Panc1 (cell line): ENCODE data around the gene DSCAM. TPM values are rescaled to one million over a fixed set of nuclear protein-coding genes. Genes with fewer than 3 reads are reported as not detected.

Experiments used
- ATAC-seq: fragments of 200-7000 bp; cut with Tn5 transposase; 2 replicates; pipeline ENCODE4 v1.9.1; 2020; ENCODE audit warnings: mild to moderate bottlenecking, moderate library complexity
- BruUV-seq: library from RNA; stranded (reverse); fragments of 400-500 nt; replicated peaks from 2 replicates; lab custom pipeline; 2021; lab: Mats Ljungman, UMichigan
- CTCF ChIA-PET: fragments of 300-600 bp; sonication (Branson Sonifier 250); formaldehyde crosslinking; loops from one replicate; lab custom pipeline; 2022; ENCODE audit warnings: antibody characterized with exemption; lab: Charles Lee
- POLR2A ChIA-PET: fragments of 300-600 bp; sonication (Branson Sonifier 250); formaldehyde crosslinking; loops from one replicate; lab custom pipeline; 2022; ENCODE audit warnings: antibody characterized with exemption; lab: Charles Lee
- DNase-seq: peaks from one replicate; pipeline ENCODE4 v3.0.0-alpha.2; 2010; ENCODE audit warnings: low read depth, low spot score
- H3K27ac ChIP-seq: 2 replicates; pipeline ENCODE4 v1.5.1; 2011; ENCODE audit warnings: mild to moderate bottlenecking, low read length, inconsistent platforms
- H3K27me3 ChIP-seq: fragments of 200-500 bp; sonication (Bioruptor generic); 2 replicates; pipeline ENCODE4 v1.6.0; 2014; ENCODE audit warnings: low read length, inconsistent platforms; ENCODE audit not compliant: control insufficient read depth, insufficient read depth
- H3K36me3 ChIP-seq: fragments of 200-500 bp; sonication (Bioruptor generic); 2 replicates; pipeline ENCODE4 v1.5.1; 2014; ENCODE audit warnings: inconsistent platforms, mild to moderate bottlenecking, low read length, moderate library complexity; ENCODE audit not compliant: control insufficient read depth, insufficient read depth
- H3K4me1 ChIP-seq: 2 replicates; pipeline ENCODE4 v1.5.1; 2011; ENCODE audit warnings: inconsistent platforms, mild to moderate bottlenecking, low read length, moderate library complexity; ENCODE audit not compliant: control insufficient read depth, insufficient read depth
- H3K4me3 ChIP-seq, 2 experiments: 2 replicates each; pipeline ENCODE4 v1.5.1; 2011 to 2012; ENCODE audit warnings: low read depth in 2 of 2, low read length in 2 of 2, mild to moderate bottlenecking in 2 of 2, inconsistent platforms in 1 of 2, moderate library complexity in 1 of 2
- H3K9me3 ChIP-seq: fragments of 200-500 bp; sonication (Bioruptor generic); 2 replicates; pipeline ENCODE4 v1.5.1; 2014; ENCODE audit warnings: low read depth, mild to moderate bottlenecking, inconsistent platforms, low read length, moderate library complexity; ENCODE audit not compliant: control insufficient read depth, insufficient read depth
- CTCF ChIP-seq: fragments of 450-650 bp; IDR thresholded peaks from 2 replicates; pipeline ENCODE4 v1.5.1; 2017; ENCODE audit warnings: mild to moderate bottlenecking
- POLR2AphosphoS5 ChIP-seq: IDR thresholded peaks from 2 replicates; pipeline ENCODE4 v1.6.1; 2012; ENCODE audit warnings: mild to moderate bottlenecking, low read depth, low read length, moderate library complexity
- REST ChIP-seq, 2 experiments: IDR thresholded peaks; 2 replicates each; pipeline ENCODE4 v1.6.1; 2011 to 2012; ENCODE audit warnings: low read depth in 2 of 2, control low read depth in 1 of 2, low read length in 1 of 2, mild to moderate bottlenecking in 1 of 2, moderate library complexity in 1 of 2; ENCODE audit not compliant: insufficient read depth in 1 of 2
- SIN3A ChIP-seq: IDR thresholded peaks from 2 replicates; pipeline ENCODE4 v1.6.1; 2012; ENCODE audit warnings: low read depth, mild to moderate bottlenecking, low read length, moderate library complexity, borderline replicate concordance; ENCODE audit not compliant: insufficient read depth
- TCF7L2 ChIP-seq: IDR thresholded peaks from 2 replicates; pipeline ENCODE4 v1.6.1; 2011; ENCODE audit warnings: mild to moderate bottlenecking, low read depth, low read length, inconsistent platforms
- in situ Hi-C: cut with HindIII; loops from 2 replicates; pipeline ENCODE4 v1.10.0; 2016; ENCODE audit warnings: low sequenced_read_pairs, low pct_unique_long_range_greater_than_20kb
- intact Hi-C: fragments of 100-400 bp; cut with micrococcal nuclease; formaldehyde crosslinking; loops from one replicate; pipeline ENCODE4 v1.10.0; 2022; ENCODE audit not compliant: unreplicated experiment
- total RNA-seq: library from RNA; stranded (reverse); gene quantifications from one replicate; pipeline ENCODE4 v1.2.1, GENCODE V29; 2021; ENCODE audit not compliant: unreplicated experiment

DSCAM gene
- total RNA-seq, 1 experiment from 2014 or later = not detected

- Histone ChIP-seq H3K9me3 (no peaks in the 10 kb centered on the region), H3K36me3 (no peaks in the 10 kb centered on the region), H3K4me1 (no peaks in the 10 kb centered on the region), H3K27me3 (no peaks in the 10 kb centered on the region), H3K4me3 (no peak overlapping the region), H3K27ac (no peak overlapping the region)
- in situ Hi-C loops (no loop called here), intact Hi-C loops (no loop called here)
- TF ChIP-seq REST (IDR thresholded peaks at IDR 0.05; ENCODE audit: insufficient read depth in 1 of 2, low read depth in 2 of 2, low read length in 1 of 2) (no peak), TCF7L2 (no peak), POLR2AphosphoS5 (no peak), CTCF (no peak), SIN3A (no peak)
- BruUV-seq = no TSS peak
- DNase-seq = no peak
- POLR2A ChIA-PET = no interaction called here
- CTCF ChIA-PET = no interaction called here
- no peak for ATAC-seq
Measured at GRCh38 chr21:40099809-40100208, 747.1 kb downstream of the DSCAM start.

- Histone ChIP-seq H3K27me3 (no peaks in the 10 kb centered on the region), H3K27ac (no peak overlapping the region), H3K36me3 (no peaks in the 10 kb centered on the region), H3K4me1 (no peaks in the 10 kb centered on the region), H3K4me3 (no peak overlapping the region), H3K9me3 (no peaks in the 10 kb centered on the region)
- POLR2A ChIA-PET = no interaction called here
- TF ChIP-seq SIN3A = no peak
- TF ChIP-seq CTCF = no peak
- TF ChIP-seq POLR2AphosphoS5 = no peak
- TF ChIP-seq TCF7L2 = no peak
- no peak for TF ChIP-seq REST (IDR thresholded peaks at IDR 0.05; ENCODE audit: insufficient read depth in 1 of 2, low read depth in 2 of 2, low read length in 1 of 2)
- in situ Hi-C loops = no loop called here
- no TSS peak for BruUV-seq
- CTCF ChIA-PET = no interaction called here
- DNase-seq (no peak), ATAC-seq (no peak)
- intact Hi-C loops = no loop called here
Measured at GRCh38 chr21:40095477-40095876, 751.5 kb downstream of the DSCAM start.
